Nucleus accumbens (tissue), 56 donors: ENCODE results near the gene COA8.

Source experiments
- DNase-seq, 56 donors: peaks; one replicate each; lab custom pipeline; 2025; lab: John Stamatoyannopoulos, UW

The COA8 gene

DNA sequence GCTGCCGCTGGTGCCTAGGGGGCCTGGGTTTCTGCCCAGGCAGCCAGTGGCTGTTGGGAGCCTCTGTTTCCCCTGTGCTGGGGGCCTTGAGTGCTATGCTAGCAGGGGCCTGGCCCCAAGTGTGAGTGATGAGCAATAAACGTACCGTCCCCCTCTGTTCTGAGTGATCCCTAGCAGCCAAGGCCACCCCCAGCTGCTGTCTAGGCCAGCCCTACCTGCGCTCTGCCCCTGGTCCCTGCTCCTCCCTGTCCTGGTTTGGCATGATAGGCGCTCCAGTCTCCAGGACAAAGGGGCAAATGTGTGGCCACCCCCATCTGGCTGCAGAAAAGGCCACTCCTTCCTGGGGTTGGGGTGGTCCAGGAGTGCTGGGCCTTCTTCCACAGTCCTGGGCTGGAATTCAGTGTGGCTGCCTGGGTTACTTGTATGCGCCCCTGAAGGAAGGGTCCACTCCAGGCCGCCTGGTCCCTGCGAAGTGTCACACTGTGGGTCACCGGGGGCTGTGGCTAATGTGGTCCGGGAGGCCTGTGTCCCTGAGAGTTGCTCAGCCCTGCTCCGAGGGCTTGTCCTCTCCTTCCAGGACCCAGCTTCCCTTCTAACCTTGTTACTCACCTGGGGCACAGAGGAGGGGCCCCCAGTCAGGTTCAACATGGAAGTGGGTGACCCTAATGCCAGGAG lies 26.7 kb upstream of the COA8 start:
- DNase-seq: no peak

DNA sequence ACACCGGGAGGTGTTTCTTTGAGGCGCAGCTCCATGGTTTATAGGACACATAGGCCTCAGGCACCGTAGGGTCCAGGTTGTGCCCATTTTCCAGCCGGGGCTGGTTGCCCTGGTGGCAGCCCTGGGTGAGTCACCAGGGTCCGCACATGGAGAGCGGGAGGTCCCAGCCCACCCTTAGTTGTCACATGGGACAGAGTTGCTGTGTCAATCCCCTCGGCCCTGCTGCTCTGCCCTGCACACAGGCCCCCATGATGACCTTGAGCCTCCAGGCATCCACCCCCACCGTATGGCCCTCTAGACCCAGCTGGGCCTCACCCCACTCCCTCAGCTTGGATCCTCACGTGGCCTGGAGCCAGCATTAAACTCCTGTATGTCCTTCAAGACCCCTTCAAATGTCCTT lies 26.1 kb upstream of the COA8 start:
- no peak for DNase-seq

DNA sequence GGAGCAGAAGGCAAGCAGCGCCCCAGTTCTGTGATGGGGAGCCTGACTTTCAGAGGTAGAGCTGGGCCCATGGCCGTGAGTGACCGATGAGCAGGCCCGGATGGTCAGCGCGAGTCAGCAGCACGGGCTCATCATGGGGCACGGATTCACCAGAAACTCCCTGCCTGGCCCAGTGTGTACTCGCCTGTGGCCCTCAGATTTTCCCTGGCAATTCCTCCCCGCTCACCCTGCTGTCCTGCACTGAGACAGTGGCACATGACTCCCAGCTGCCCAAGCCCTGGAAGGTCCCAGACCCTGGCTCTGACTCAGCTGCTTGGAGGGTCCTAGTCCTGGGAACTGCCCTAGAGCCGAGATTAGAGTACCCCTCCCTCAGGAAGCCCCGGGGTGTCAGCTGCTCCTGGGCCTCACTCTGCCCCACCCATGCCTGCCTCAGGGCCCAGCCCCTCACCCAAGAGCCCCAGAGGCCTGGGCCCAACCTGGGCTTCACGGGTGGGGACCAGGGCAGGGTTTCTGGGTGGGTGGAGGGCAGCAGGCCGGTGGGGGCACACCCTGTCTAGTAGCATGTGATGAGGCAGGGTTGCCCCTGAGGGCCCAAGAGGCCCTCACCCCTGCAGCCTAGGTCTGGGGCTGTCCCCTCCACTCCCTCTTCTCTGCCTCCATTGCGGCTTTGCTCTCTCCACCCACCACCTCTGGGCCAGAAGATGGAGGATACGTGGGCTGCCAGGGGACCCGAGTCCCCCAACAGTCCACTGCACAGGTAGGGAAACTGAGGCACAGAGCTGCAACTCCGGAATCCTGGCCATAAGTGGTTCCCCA lies 25.4 kb upstream of the COA8 start:
- no peak for DNase-seq

DNA sequence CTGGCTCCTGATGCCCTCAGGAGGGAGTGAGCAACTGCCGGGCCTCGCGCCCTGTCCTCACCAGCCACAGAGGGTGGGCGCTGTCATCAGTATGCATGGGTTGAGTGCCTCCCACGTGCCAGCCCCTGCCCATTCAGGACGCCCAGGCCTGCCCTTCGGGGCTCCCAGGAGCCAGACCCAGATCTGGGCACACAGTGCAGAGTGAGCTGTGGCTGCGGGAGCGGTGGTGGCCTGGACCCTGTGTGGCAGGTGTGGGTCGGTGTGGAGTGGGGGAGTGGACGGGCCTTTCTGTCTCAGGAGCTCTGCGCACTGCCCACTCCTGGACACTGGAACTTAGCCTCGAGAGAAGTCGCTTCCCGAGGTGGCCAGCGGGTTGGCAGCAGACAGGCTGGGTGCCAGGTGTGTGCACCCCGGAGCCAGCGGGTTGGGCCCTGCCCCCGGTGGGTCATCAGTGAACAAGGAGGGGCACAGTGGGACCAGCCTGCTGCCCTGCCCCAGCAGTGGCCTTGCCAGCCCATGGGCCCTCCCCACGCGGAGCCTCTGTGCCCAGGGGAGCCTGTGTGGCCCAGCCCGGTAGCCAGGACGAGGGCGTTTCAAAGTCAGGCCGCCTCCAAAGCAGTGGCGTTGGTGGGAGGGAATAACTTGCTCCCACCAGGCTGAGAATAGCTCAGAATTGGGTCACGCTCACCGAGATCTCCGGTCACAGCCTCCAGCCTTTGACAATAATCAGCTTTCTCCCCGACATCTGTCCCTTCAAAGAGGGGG lies 24.3 kb upstream of the COA8 start:
- peak in 14 of 56 donors; percentile 30 to 65 (median 50) for DNase-seq

DNA sequence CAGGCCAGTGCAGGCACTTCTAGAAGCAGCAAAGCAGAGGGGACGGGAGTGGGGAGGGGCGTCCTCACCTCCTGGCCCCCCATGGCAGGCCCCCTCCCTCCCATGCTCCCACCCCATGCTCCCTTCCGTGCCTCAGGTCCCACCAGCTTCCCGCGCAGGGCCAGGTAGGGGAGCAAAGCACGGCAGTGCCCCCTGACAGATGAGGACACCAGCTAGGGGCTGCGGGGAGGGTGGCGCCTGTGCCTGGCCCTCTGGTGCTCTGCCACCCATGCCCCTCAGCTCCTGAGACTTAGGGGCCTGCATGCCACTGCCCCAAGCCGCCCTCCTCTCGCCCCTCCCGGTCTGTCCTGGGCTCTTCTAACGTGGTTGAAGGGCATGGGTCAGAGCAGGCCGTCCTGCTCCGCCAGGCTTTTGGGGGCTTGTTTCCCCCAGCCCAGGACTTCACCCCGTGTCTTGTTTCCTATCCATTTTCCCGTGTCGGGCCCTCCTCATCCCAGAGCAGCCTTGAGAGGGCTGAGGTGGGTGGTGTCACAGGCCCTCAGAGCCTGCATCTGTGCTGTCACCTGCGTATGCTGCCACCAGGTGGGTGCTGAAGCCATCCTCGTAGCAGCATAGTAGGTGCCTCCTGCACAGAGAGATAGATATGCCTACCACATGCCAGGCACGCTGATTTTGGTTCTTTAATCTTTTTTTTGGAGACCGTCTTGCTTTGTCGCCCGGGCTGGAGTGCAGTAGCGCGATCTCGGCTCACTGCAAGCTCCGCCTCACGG lies 23.5 kb upstream of the COA8 start:
- DNase-seq: no peak

DNA sequence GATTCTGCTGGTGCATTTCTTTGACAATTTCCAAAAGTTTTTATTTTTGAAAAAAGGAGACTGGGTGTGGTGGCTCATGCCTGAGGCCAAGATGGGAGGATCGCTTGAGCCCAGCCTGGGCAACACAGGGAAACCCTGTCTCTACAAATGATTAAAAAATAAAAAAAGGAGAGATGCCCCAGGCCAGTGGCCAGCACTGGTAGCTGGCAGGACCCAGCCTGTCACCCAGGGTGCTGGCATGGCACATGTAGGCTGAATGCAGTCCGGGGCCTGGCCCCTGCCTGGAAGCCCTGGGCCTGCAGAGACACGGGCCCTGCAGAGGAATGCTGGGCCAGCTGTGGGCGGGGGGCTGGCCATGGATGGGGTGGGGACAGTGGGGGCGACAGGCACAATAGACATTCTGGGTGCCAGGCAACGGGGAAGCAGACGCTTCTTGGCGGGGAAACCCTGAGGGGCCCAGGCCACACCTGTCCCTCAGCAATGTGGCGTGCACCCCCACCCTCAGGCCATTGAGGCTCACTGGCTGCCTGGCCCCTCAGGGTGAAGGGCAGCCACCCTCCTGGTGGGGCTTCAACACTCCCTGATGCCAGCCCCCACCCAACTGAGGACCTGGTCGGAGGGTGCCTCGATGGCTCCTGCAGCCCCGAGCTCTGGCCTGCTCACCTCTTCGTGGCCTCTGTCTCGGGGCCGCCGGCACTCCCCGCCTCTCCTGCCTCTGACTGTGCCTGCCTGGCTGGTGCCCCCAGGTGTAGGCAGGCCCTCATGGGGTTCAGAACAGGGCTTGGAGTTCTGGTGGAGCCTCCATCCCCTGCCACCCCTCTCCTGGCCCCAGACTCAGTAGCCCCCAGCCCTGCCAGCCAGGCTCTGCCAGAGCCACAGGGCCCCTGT lies 21.7 kb upstream of the COA8 start:
- peak in 3 of 56 donors; percentile 39 to 59 (median 48) for DNase-seq

DNA sequence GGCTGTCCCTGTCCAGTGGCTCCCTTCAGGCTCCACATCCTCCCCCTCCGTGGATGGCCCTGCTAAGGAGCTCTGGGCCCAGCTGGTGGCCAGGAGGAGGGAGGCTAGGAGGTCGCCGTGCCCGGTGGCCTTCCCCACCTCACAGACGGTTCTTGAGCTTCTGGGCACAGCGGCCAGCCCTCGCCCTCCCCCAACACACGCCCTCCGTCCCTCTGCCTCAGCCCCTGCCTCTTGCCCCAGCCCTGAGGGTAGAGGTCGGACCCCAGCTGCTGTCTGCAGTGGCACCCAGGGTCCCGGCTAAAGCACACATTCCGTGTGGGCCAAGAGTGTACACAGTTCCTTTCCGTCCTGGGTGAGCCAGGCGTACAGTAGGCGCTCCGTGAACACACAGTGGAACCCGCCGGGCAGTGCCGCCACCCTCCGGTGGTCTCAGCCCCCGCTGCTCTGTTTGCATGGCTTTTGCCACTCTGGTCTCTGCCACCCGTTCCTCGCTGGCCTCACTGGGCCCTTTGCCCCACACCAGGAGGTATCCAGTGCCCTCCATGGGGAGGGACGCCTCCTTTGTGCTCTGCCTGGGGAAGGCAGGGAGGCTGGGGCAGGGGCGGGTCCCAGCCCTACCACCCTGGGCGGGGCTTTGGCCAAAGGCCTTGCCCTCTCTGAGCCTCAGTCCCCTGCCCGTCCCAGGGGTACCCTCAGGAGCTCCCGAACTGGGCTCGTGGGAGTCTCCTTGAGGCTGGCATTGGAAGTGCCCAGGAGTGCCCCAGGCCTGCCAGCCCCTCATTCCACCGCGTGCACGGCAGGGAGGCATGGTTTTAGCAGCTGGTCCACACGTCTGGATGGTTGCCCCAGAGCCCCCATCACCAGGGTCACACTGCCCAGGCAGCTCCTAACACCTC lies 20.8 kb upstream of the COA8 start:
- peak in 11 of 56 donors; percentile 43 to 80 (median 70) for DNase-seq

DNA sequence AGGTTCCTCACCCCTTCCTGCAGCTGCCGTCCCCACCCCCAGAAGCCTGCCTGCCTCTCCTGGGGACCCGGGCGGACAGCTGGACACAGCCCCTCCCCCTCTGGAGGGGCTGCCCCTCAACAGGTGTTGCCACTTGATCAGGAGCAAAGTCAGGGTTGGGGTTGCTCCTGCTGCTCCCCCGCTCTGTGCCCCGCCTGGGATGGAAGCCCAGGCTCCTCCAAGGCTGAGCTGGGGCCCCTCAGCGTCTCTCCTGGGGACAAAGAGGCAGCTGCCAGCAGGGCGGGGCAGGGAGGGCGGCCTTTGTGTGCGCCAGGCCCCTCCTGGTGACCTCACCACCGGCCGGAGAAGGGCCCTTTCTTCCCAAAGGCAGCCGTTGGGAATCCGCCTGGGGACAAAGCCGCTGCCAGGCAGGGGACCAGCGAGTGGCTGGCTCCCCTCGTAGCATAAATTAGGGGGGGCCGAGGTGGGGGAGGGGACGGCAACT lies 20.1 kb upstream of the COA8 start:
- DNase-seq: peak; percentile 39 to 96 (median 91)

DNA sequence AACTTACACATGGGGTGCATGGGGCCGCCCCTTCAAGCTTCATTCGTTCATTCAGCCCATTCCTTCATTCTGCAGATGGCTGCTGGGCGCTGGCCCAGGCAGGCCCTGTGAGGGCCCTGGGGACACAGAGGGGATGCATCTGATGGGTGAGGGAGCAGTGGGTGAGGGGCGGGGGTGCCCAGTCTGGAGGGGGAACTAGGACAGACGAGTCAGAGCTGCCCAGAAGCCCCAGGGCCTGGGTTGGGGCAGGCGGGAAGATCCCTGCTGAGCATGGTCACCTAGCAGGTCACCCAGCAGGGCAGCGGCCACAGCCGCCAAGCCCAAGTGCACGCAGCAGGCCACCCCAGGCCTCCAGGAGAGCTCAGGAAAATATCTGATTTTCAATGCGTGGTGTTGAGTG lies 19.6 kb upstream of the COA8 start:
- DNase-seq: peak in 20 of 56 donors; percentile 69 to 95 (median 84)

DNA sequence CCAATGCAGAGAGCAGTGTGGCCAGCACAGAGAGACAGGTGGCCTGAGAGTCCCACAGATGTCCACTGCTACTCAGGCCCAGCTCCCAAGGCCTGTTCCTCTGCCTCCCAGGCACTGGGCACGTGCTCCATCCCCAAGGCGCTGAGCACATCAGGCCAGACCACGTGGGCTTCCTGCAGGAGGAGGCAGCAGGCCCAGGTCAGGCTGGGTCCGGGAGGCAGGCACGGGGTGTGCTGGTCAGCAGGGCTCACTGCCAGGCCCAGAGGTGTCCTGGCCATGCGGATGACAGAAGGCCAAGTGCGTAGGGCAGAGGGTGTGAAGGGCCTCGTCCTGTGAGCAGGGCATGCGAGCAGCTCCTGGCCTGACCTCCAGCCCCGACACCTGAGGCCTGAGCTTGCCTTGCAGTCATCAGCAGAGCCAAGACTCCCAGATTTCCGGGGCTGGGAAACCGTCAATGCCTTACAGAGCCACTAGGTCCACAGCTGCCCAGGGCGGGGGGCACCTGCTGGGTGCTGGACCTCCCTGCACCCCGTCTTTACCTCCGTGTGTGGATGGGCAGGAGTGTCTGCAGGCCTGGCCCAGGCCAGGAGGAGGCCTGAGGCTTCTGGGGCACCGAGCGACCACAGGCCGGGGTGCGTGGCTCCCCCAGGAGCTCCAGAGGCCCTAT lies 18.9 kb upstream of the COA8 start:
- peak in 16 of 56 donors; percentile 44 to 77 (median 62) for DNase-seq

DNA sequence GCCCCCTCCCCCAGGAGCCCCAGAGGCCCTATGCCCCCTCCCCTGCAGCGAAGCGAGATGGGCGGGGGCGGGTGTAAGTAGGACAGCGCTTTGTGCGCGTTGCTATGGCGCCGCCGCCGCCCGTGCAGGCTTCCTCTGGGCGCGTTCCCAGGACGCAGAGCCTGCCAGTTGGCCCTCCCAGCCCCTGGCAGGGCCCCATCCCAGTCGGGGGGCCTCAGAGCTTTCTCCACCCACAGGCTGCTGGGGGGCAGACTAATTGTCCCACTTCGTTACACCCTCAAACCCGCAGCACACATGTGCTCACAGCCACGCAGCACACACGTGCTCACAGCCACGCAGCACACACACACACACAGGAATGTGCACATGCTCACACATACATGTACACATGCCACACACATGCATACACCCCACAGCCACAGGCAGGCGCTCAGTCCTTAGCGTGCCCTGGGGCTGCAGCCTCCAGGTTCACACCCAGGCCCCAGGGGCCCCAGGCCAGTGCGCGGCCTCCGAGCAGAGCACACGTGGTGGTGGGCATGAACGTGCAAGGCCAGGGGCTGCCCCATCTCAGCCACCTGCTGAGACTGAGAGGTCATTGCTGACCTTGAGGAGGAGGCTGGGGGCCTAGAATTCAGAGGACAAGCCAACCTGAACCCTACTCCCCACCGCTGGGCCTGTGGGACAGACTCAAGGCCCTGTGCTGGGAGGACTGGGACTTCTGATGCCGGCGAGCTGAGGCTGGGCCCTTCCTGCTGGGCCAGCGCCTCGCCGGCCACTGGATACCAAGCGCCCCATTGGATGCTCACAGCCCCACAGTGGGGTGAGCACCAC lies 18.2 kb upstream of the COA8 start:
- peak in 54 of 56 donors; percentile 36 to 92 (median 80) for DNase-seq

DNA sequence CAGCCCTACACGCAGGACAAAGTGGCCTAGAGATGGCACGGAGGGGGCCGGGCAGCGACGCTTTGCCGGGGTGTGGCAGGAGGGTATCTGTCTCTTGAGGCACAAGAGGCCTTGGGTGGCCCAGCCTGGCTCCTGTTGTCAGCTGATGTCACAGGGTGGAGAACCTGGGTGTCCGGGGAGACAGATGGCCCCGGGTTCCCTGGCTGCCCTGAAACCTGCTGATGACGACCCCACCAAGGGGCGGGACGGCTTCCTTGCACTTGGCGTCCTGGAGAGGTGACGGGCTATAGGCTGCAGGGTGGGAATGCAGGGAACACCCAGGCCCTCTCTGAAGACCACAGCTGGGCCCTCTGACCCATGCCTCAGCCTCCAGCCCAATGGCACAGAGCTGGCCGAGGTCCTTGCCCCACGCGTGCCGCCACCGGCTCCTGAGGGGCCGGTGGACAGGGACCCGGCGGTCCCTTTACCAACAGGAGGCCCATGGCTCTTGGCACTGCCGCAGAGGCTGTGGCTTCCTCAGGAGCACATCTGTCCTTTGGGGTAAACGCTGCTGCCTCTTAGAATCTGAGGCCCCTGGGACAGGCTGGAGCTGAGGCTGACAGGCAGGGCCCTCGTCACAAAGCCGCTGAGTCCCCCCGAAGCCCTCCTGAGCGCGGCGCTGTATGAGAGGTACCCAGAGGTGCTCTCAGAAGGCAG lies 17.4 kb upstream of the COA8 start:
- no peak for DNase-seq

DNA sequence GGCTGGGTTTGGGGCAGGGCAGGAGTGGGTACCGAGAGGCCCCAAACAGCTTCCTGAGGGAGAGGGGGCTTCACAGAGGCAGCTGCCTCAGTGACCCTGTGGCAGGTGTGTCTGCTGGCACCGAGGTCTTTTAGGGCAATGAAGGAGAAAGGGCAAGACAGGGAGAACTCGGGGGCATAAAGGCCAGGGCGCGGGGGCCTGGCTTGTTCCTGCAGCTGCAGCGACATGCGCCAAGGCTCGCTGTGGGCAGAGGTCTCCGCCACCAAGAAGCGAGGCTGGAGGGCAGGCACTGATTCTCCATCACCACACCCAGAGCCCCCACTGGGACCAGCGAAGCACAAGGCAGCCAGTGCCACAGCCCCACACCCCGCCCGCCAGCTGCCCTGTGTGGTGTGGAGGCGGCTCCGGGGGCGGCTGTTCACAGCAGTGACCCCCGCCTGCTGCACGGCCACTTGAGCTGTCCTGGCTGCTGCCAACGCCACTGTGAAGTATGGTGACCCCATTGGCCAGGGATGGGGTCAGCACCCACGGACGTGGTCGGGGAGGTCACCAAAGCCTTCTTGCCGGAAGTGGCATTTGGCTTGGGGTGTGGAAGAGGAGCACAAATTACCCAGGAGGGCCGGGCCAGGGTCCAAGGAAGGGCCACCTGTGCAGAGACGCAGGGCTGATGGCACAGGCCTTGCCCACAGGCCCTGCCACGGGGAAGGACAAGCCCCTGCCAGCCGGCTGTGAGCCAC lies 16.7 kb upstream of the COA8 start:
- no peak for DNase-seq

DNA sequence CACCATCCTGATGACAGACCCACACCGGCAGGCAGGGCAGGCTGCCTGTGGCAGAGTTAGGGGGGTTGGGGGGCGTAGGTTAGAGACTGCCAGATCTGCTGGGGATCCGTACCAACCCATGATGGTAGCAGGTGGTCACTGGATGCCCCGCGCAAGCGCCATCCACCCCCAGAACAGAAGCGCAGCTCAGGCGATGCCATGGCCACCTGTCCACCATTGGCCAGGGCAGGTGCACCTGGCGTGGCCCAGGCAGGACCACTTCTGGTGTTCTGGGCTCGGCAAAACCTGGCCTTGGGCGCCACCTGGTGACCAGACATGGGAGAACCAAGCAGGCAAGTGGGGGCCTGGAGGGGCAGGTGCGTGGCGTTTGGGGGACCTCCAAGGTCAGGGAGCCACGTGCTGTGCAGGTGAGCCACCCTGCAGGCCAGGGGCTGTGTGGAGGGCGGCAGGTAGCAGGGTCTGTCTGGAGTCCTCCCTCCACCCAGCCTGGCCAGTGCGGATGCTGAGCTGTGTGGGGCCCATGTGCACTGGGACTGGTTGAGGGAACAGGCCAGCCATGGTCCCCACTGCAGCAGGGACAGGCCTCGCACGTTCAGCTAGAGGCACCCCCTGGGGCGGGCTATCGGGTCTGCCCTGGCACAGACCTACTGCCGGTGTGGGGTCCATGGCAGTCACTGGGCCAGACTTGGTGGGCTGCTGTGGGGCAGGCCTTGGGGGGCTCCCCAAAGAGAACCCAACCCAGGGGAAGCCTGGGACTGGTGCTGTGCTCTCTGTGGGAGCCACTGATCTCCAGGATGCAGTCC lies 15.9 kb upstream of the COA8 start:
- DNase-seq: peak in 50 of 56 donors; percentile 32 to 89 (median 68)
